GM21529 (cell line): ENCODE results near the gene IL1RL1.

Source experiments
- ATAC-seq: cut with Tn5 transposase; IDR thresholded peaks from one replicate; pipeline ENCODE4 v1.9.1; 2021; ENCODE audit not compliant: unreplicated experiment

IL1RL1 gene

DNA sequence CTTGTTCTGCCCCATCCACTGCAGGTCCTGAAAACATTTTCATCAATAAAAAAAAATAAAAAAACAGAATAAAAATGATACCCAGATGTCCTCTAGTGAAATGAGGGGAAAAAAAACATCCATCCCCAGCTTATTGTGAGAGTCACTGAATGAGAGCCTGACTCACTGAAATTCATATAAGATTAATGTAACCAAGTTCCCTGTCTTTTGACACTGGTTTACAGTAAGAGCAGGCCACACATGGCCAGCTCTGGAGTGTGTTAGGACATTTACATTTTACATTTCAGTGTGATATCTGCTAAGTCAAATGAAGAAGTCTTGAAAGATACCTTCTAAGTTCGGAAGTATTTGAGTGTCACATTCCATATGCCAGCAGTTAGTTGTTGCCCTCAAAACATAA lies 23.1 kb downstream of the IL1RL1 start:
- no peak for ATAC-seq

DNA sequence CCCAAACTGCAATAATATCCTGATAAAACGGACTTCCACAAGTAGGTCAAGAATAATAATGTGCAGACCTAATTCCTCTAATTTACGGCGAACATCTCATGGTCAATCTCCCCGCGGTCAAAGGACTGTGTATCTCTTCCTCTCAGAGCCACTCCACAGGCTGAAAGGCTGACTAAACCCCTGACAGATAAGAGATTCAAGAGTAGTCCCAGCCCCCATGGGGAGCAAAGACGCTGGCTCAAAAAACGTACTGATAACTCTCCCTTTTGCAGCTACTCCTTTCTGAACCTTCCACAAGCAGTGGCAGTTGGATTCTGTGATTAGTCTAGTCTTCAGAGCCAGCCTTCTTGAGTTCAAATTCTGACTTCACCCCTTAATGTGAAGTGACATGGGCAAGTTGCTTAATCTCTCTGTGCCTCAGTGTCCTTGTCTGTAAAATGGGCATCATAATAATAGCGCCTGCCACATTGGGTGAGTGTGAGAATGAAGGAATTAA lies 24.6 kb downstream of the IL1RL1 start:
- ATAC-seq = no peak

GRCh38 chr2:102336502-102336945 lies 25.2 kb downstream of the IL1RL1 start:
- no peak for ATAC-seq

- no peak for ATAC-seq
Observed at GRCh38 chr2:102337012-102337411, 25.6 kb downstream of the IL1RL1 start.

DNA sequence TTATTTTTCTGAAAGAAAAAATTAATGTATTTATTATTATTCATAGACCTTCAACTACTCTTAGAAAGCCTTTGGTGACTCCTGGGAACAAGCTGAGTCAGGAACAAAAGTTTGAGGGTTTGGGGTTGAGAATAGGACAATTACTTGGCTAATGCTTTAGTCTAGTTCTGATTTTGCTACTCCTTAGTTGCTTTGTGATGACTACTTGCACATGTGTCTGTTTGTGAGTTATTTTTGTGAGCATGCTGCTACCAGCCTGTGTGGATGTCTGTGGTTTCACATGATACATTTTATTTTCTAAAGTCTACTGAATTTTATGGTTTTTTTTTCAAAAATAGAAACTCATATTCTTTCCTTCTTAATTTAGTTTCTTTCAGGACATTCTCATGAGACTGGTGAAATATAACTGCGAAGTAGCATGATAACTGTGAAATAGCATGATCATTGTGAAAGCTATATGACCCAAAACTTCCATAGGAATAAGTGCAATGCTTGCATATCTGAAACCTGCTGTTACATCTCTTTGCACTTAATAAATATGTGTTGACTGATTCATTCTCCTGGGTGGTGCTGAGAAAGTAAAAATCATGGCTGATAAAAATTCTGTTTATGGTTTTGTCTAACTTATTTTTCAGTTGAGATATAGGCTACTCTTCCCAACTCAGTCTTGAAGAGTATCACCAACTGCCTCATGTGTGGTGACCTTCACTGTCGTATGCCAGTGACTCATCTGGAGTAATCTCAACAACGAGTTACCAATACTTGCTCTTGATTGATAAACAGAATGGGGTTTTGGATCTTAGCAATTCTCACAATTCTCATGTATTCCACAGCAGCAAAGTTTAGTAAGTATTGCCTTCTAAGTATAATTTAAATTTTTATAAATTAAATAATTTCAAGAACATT lies 26.4 kb downstream of the IL1RL1 start:
- no peak for ATAC-seq

- ATAC-seq = no peak
Observed at GRCh38 chr2:102340778-102341177, 29.4 kb downstream of the IL1RL1 start.

GRCh38 chr2:102342888-102343287 lies 31.5 kb downstream of the IL1RL1 start:
- no peak for ATAC-seq

DNA sequence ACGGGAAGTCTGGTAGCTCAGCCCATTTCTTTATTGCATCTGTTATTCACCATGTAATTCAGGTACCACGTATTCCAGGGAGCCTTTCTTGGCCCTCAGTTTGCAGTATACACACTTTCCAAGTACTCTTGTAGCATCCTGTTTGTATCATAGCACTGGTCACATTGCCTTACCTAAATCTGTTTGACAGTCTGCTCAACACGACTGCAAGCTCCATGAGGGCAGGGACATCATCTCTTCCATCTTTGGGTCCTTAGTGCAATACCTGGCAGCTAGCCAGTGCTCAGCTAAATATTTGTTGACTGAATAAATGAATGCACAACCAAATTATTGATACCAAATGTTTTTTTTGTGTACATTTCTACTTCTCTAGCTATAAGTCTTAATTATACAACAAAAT lies 33.0 kb downstream of the IL1RL1 start:
- ATAC-seq = no peak

- no peak for ATAC-seq
Observed at GRCh38 chr2:102345329-102345920, 34.1 kb downstream of the IL1RL1 start.

GRCh38 chr2:102346381-102347130 lies 35.2 kb downstream of the IL1RL1 start:
- ATAC-seq = no peak

DNA sequence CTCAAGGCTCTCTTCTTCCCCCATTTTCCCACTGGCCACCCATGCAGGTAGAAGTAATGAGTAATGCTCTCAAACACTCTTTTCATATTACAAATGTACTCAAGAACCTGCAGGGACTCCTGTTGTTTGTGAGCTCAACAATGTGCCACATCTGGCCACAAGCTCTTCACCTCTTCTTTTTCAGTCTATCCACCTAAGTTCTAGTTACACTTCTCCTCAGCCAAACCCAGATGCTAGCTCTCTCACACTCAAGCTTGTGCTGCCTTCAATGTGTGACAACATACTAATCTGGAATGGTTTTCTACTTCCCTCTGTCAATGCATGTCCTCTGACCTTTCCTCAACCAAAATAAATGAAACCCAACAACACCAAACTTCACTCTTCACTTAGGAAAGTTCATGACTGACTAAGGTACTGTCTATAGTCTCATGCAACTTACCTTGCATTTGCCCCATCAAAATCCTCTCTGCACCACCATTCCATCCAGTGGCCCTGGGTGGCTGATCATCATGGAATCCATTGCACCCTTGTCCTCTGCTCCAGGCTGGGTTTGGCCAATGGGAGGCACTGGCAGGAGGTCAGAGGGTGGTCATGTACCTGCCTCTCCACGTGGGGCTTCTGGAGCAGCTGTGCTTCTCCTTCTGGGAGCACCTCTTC lies 38.9 kb downstream of the IL1RL1 start:
- no peak for ATAC-seq

GRCh38 chr2:102355526-102356380 lies 44.4 kb downstream of the IL1RL1 start, which contains the start of gene IL18R1:
Gene IL18R1, plus strand, starts transcription at chr2:102355796. Its CDS starts 6,865 bp downstream, at chr2:102362661.
- ATAC-seq = peak; percentile 89

GRCh38 chr2:102356381-102356712 lies 45.0 kb downstream of the IL1RL1 start:
- peak; percentile 4 for ATAC-seq

DNA sequence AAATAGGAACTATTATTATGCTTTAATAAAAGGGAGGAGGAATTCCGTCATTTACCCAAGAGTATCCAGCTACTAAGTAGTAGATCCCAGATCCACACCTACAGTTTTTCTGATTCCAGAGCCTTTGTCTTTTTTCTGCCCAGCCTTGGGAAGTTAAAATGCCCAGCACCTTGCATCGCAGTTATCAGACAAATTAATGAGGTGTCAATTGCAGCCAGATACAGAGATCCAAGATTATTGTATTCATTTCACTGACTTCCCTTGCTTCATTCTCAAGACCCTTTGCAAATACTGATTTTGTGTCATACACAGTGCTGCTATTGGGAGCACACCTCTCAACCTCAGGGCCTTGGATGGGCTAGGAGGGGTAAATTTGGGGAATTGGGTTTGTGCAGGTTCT lies 45.4 kb downstream of the IL1RL1 start:
- ATAC-seq = no peak

- ATAC-seq = peak; percentile 25
Observed at GRCh38 chr2:102357937-102358336, 46.6 kb downstream of the IL1RL1 start.

DNA sequence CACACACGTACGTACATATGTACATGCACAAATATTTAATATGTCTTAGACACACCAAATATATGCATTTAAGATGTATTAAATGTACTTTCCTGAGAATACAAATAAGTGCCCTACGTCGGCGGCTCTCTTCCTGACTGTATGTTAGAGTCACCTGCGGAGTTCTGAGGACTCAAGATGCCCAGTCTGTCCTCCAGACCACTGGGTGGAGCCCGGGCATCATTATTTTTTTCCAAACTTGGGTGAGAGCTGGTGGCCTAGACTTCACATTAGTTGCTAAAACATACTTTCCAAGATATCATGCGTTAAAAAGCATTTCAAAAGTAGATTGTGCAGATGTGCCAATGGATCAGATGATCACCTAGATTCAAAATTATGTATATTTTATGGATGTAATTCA lies 47.1 kb downstream of the IL1RL1 start:
- ATAC-seq = no peak

GRCh38 chr2:102359527-102359926 lies 48.2 kb downstream of the IL1RL1 start:
- ATAC-seq = no peak

- no peak for ATAC-seq
Observed at GRCh38 chr2:102361632-102362241, 50.4 kb downstream of the IL1RL1 start.

GRCh38 chr2:102365763-102366162 lies 54.4 kb downstream of the IL1RL1 start:
- no peak for ATAC-seq
